ENCODE measurements around the gene CHAC1. TPM values are rescaled to one million over a fixed set of nuclear protein-coding genes. Genes with fewer than 3 reads are reported as not detected.
"Not testable (repeated sequence)": the region's sequence is repeated elsewhere in the genome, so short reads cannot be mapped to it uniquely, and the experiment has no call there.

Gene CHAC1
- total and polyA plus RNA-seq, 5 experiments from 2014 or later: 8.9 to 9.2 TPM; not detected in 3

GRCh38 chr15:40942337-40942854 lies 10.9 kb upstream of the CHAC1 start:
- DNase-seq (peak in 2 of 10 donors; percentile 25 to 44), ATAC-seq (peak in 1 of 2 donors; percentile 10)
- Mint-ChIP-seq H3K4me1 (peaks cover 18 to 39% (median 35%) of the 10 kb centered on the region in 4 donors), H3K27me3 (no peaks in the 10 kb centered on the region), H3K36me3 (no peaks in the 10 kb centered on the region), H3K9me3 (no peaks in the 10 kb centered on the region), H3K4me3 (peak overlapping the region; percentile 75 to 89 (median 82)), H3K27ac (peak overlapping the region; percentile 55 to 91 (median 80))
- POLR2A ChIA-PET: interaction anchor here (0.6 to 4.3 kb wide), 12 partner anchors 11 to 293 kb away, joined by 3 to 50 read pairs (median 5); partner anchors contain the start of genes CHAC1, CHP1, DLL4 and INO80

- Mint-ChIP-seq H3K4me3 (peak overlapping the region; percentile 75 to 89 (median 82)), H3K36me3 (no peaks in the 10 kb centered on the region), H3K9me3 (no peaks in the 10 kb centered on the region), H3K27me3 (no peaks in the 10 kb centered on the region), H3K27ac (peak overlapping the region in 9 of 10 donors; percentile 55 to 91 (median 79)), H3K4me1 (peaks cover 18 to 39% (median 35%) of the 10 kb centered on the region in 4 donors)
- DNase-seq: no peak
- no peak for ATAC-seq
- POLR2A ChIA-PET: interaction anchor here (0.6 to 4.3 kb wide), 7 partner anchors 10 to 293 kb away, joined by 3 to 50 read pairs (median 5); partner anchors contain the start of genes CHAC1, CHP1 and DLL4
Measured at GRCh38 chr15:40942878-40943277, 10.4 kb upstream of the CHAC1 start.

- DNase-seq: no peak
- Mint-ChIP-seq H3K27me3 (no peaks in the 10 kb centered on the region), H3K4me1 (peaks cover 16 to 39% (median 35%) of the 10 kb centered on the region in 4 donors), H3K4me3 (peak overlapping the region in 9 of 10 donors; percentile 4 to 86 (median 39)), H3K27ac (peak overlapping the region in 3 of 10 donors; percentile 13 to 56 (median 25)), H3K9me3 (no peaks in the 10 kb centered on the region), H3K36me3 (no peaks in the 10 kb centered on the region)
- POLR2A ChIA-PET: interaction anchor here (3.5 to 4.3 kb wide), 2 partner anchors 10 to 14 kb away, joined by 47 to 50 read pairs; partner anchors contain the start of genes CHAC1 and DLL4
- ATAC-seq: no peak
Measured at GRCh38 chr15:40943764-40944365, 9.4 kb upstream of the CHAC1 start.

- Mint-ChIP-seq H3K9me3 (no peaks in the 10 kb centered on the region), H3K4me1 (peaks cover 13 to 35% (median 31%) of the 10 kb centered on the region in 4 donors), H3K27ac (peak overlapping the region in 3 of 10 donors; percentile 25 to 56 (median 25)), H3K36me3 (no peaks in the 10 kb centered on the region), H3K27me3 (no peaks in the 10 kb centered on the region), H3K4me3 (peak overlapping the region in 3 of 10 donors; percentile 26 to 39 (median 30))
- POLR2A ChIA-PET: no interaction called here
- ATAC-seq (no peak), DNase-seq (no peak)
Measured at GRCh38 chr15:40944510-40945296, 8.6 kb upstream of the CHAC1 start.

DNA sequence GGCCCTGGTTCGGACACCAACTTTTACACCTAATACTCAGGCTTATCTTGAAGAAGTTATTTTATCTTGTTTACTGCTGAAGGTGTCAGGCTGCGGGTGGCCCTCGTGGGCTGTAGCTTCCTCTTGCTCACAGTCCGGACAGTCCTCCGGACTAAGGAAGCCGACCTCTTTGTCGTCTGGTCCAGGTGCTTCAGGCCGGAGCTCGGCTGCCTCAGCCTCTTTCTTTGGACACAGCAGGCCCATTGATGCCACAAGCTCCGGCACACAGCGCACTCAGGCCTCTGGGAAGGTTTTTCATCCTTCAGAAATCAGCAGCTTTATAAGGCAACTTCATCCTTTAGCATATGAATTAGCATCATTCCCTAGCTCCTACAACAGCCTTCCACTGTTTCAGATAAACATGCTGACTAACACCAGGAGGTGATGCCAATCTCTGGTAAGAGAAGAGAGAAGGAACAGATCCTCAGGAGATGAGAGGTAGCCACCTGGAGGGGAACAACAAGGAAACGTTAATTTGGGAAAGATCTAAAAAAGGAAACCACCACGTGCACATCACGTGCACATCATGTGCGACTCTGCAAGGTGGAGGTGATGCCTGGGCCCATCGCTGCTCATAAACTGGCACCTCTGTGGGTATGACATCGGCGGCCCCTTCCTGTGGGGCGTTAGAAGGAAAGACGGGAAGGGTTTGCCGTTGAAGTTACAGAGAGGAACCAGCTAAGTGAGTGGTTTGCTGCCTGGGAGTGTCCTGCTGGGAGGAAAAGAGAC lies 4.4 kb upstream of the CHAC1 start:
- POLR2A ChIA-PET: interaction anchor here (1.3 kb wide), 1 partner anchor 8 kb away, joined by 3 read pairs; no protein-coding TSS in a partner anchor

DNA sequence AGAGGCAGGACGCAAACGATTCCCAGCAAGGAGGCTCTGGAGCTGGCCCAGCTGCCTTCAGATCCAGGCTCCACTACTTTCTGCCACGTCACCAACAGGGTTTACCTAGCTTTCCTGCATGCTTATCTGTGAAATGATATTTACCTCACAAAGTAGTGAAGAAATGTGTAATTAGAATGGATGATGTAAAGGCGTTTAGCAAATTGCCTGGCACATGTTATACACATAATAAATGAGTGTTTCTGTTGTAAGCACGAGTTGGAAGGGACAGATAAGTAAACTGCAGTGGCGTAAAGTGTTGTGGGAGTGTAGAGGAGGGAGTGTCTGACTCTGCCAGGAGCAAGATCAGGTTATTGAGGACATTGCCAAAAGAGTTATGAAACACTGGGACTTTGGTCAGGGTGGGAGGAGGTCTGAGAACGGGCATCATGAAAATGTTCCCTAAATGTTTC lies 3.5 kb upstream of the CHAC1 start:
- no peak for DNase-seq
- POLR2A ChIA-PET: interaction anchor here (1.3 kb wide), 1 partner anchor 9 kb away, joined by 3 read pairs; no protein-coding TSS in a partner anchor
- no peak for ATAC-seq
- Mint-ChIP-seq H3K4me1 (peaks cover 0 to 19% (median 9%) of the 10 kb centered on the region in 4 donors), H3K27ac (no peak overlapping the region), H3K27me3 (peaks cover 0 to 2% (median 0%) of the 10 kb centered on the region in 5 donors), H3K9me3 (no peaks in the 10 kb centered on the region), H3K4me3 (no peak overlapping the region), H3K36me3 (no peaks in the 10 kb centered on the region)

More for the DNA sequence above, 4.4 kb upstream of the CHAC1 start:
- ATAC-seq (no peak), DNase-seq (no peak)
- peaks cover 0 to 2% (median 0%) of the 10 kb centered on the region in 5 donors for H3K27me3 Mint-ChIP-seq
- no peak overlapping the region for H3K4me3 Mint-ChIP-seq
- H3K36me3 Mint-ChIP-seq: no peaks in the 10 kb centered on the region
- peak overlapping the region in 1 of 10 donors; percentile 79 for H3K27ac Mint-ChIP-seq
- H3K4me1 Mint-ChIP-seq: peaks cover 3 to 17% (median 10%) of the 10 kb centered on the region in 4 donors
- no peaks in the 10 kb centered on the region for H3K9me3 Mint-ChIP-seq

DNA sequence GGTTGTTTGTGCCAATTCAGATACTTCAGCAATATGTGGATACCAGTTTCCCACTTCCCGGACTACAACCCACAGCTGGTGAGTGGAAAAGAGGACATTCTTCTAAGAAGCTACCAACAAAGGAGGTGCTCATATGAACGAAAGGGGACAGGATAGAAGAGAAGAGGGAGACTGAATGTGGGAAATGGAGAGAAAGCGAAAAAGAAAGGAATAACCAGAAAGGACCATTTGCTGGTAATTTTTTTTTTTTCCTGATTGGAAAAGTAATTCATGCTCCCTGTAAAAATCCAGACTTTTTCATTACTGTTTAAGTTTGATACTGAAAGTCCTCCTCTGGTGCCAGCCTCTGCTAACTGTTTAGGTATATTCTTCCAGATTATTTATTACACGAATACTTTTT lies 1.5 kb upstream of the CHAC1 start:
- H3K4me1 Mint-ChIP-seq: peaks cover 0 to 19% (median 11%) of the 10 kb centered on the region in 4 donors
- H3K36me3 Mint-ChIP-seq: no peaks in the 10 kb centered on the region
- POLR2A ChIA-PET: interaction anchor here (0.6 to 3.9 kb wide), 2 partner anchors 10 to 18 kb away, joined by 7 to 47 read pairs; no protein-coding TSS in a partner anchor
- no peaks in the 10 kb centered on the region for H3K9me3 Mint-ChIP-seq
- peaks cover 0 to 2% (median 0%) of the 10 kb centered on the region in 5 donors for H3K27me3 Mint-ChIP-seq
- DNase-seq: no peak
- ATAC-seq: no peak
- H3K27ac Mint-ChIP-seq: peak overlapping the region in 2 of 10 donors; percentile 23 to 60
- H3K4me3 Mint-ChIP-seq: peak overlapping the region; percentile 19 to 96 (median 77)

- peak overlapping the region in 5 of 10 donors; percentile 76 to 91 (median 86) for H3K27ac Mint-ChIP-seq
- H3K36me3 Mint-ChIP-seq: no peaks in the 10 kb centered on the region
- no peaks in the 10 kb centered on the region for H3K9me3 Mint-ChIP-seq
- peaks cover 0 to 19% (median 11%) of the 10 kb centered on the region in 4 donors for H3K4me1 Mint-ChIP-seq
- POLR2A ChIA-PET: interaction anchor here (0.6 to 3.9 kb wide), 4 partner anchors 10 to 47 kb away, joined by 7 to 47 read pairs (median 8); no protein-coding TSS in a partner anchor
- H3K4me3 Mint-ChIP-seq: peak overlapping the region; percentile 71 to 96 (median 90)
- ATAC-seq: no peak
- H3K27me3 Mint-ChIP-seq: peaks cover 0 to 2% (median 0%) of the 10 kb centered on the region in 5 donors
- DNase-seq: no peak
Measured at GRCh38 chr15:40952301-40952900, 870 bp upstream of the CHAC1 start.

- Mint-ChIP-seq H3K27me3 (peaks cover 0 to 2% (median 0%) of the 10 kb centered on the region in 5 donors), H3K36me3 (no peaks in the 10 kb centered on the region), H3K9me3 (no peaks in the 10 kb centered on the region), H3K4me3 (peak overlapping the region; percentile 89 to 96 (median 93)), H3K4me1 (peaks cover 0 to 19% (median 12%) of the 10 kb centered on the region in 4 donors), H3K27ac (peak overlapping the region in 9 of 10 donors; percentile 31 to 91 (median 73))
- DNase-seq (no peak), ATAC-seq (no peak)
- POLR2A ChIA-PET: interaction anchor here (1.2 to 3.9 kb wide), 5 partner anchors 10 to 162 kb away, joined by 6 to 47 read pairs (median 8); partner anchors contain the start of gene INO80
Measured at GRCh38 chr15:40953713-40954074, 423 bp downstream of the CHAC1 start.

- H3K4me1 Mint-ChIP-seq: peaks cover 0 to 19% (median 12%) of the 10 kb centered on the region in 4 donors
- H3K4me3 Mint-ChIP-seq: peak overlapping the region; percentile 89 to 96 (median 93)
- DNase-seq, ATAC-seq, H3K36me3 Mint-ChIP-seq, H3K27me3 Mint-ChIP-seq, H3K9me3 Mint-ChIP-seq: not testable (repeated sequence)
- H3K27ac Mint-ChIP-seq: peak overlapping the region in 7 of 10 donors; percentile 37 to 79 (median 74)
- POLR2A ChIA-PET: interaction anchor here (1.4 to 3.9 kb wide), 4 partner anchors 9 to 162 kb away, joined by 6 to 47 read pairs (median 8); partner anchors contain the start of gene INO80
Measured at GRCh38 chr15:40954158-40954848, 1.0 kb downstream of the CHAC1 start.

Data from naive thymus-derived CD8-positive, alpha-beta T cell (primary cell).